Left ventricle myocardium inferior (tissue), 1 donor: ENCODE data around the gene KCNQ1. TPM values are rescaled to one million over a fixed set of nuclear protein-coding genes. Genes with fewer than 3 reads are reported as not detected.
"Not testable (repeated sequence)": the region's sequence is repeated elsewhere in the genome, so short reads cannot be mapped to it uniquely, and the experiment has no call there.

Source experiments
- DNase-seq: peaks from one replicate; pipeline ENCODE4 v3.0.0-alpha.2; 2020
- H3K27ac ChIP-seq: fragments of 200-600 bp; replicated peaks from 2 replicates; pipeline ENCODE4 v1.8.0; 2021
- H3K27me3 ChIP-seq: fragments of 200-600 bp; 2 replicates; pipeline ENCODE4 v1.8.0; 2021; ENCODE audit warnings: low read depth
- H3K36me3 ChIP-seq: fragments of 200-600 bp; 2 replicates; pipeline ENCODE4 v1.8.0; 2021
- H3K4me1 ChIP-seq: fragments of 200-600 bp; 2 replicates; pipeline ENCODE4 v1.8.0; 2021
- H3K4me3 ChIP-seq: fragments of 200-600 bp; 2 replicates; pipeline ENCODE4 v1.8.0; 2021; ENCODE audit warnings: mild to moderate bottlenecking, moderate library complexity
- H3K9me3 ChIP-seq: fragments of 200-600 bp; replicated peaks from 2 replicates; pipeline ENCODE4 v1.8.0; 2021
- CTCF ChIP-seq: fragments of 200-600 bp; IDR thresholded peaks from 2 replicates; pipeline ENCODE4 v1.8.0; 2021; ENCODE audit warnings: antibody characterized with exemption, mild to moderate bottlenecking, borderline replicate concordance
- intact Hi-C: fragments of 100-400 bp; cut with micrococcal nuclease; formaldehyde crosslinking; loops from one replicate; pipeline ENCODE4 v1.11.0; 2022
- total RNA-seq: library from RNA; stranded (reverse); fragmentation: NEBNext Ultra II Directional; extraction: Animal tissue kit (Norgen Biotek cat#: 25700); gene quantifications from one replicate; pipeline ENCODE4 v1.2.1, GENCODE V29; 2021
- donor health status: DM: no; HTN: yes; CAD: no; lungs with severe emphysema.

KCNQ1 gene
- total RNA-seq, 1 donor from 2014 or later: 41.8 TPM

GRCh38 chr11:2612884-2613571, 168.2 kb downstream of the KCNQ1 start:
- H3K36me3 ChIP-seq: no peaks in the 10 kb centered on the region
- H3K27me3 ChIP-seq: no peaks in the 10 kb centered on the region
- no peak overlapping the region for H3K27ac ChIP-seq
- peaks cover 40% of the 10 kb centered on the region for H3K9me3 ChIP-seq
- no peak for TF ChIP-seq CTCF
- DNase-seq: no peak
- intact Hi-C loops: no loop called here
- H3K4me1 ChIP-seq: no peaks in the 10 kb centered on the region
- H3K4me3 ChIP-seq: no peak overlapping the region

GRCh38 chr11:2621894-2622293, 177.1 kb downstream of the KCNQ1 start:
- DNase-seq: no peak
- Histone ChIP-seq H3K9me3 (peaks cover 14% of the 10 kb centered on the region), H3K27ac (no peak overlapping the region), H3K36me3 (no peaks in the 10 kb centered on the region), H3K4me1 (no peaks in the 10 kb centered on the region), H3K4me3 (no peak overlapping the region), H3K27me3 (no peaks in the 10 kb centered on the region)
- intact Hi-C loops: no loop called here
- TF ChIP-seq CTCF: no peak

- no peaks in the 10 kb centered on the region for H3K36me3 ChIP-seq
- H3K4me3 ChIP-seq: no peak overlapping the region
- no peak overlapping the region for H3K27ac ChIP-seq
- H3K27me3 ChIP-seq: no peaks in the 10 kb centered on the region
- DNase-seq: no peak
- TF ChIP-seq CTCF: no peak
- no peaks in the 10 kb centered on the region for H3K4me1 ChIP-seq
- intact Hi-C loops: no loop called here
- peaks cover 39% of the 10 kb centered on the region for H3K9me3 ChIP-seq
Observed at GRCh38 chr11:2625183-2625582, 180.4 kb downstream of the KCNQ1 start.

- Histone ChIP-seq H3K27ac (no peak overlapping the region), H3K36me3 (peaks cover 16% of the 10 kb centered on the region), H3K9me3 (peaks cover 83% of the 10 kb centered on the region), H3K27me3 (no peaks in the 10 kb centered on the region), H3K4me1 (no peaks in the 10 kb centered on the region), H3K4me3 (no peak overlapping the region)
- DNase-seq: no peak
- intact Hi-C loops: no loop called here
- no peak for TF ChIP-seq CTCF
Observed at GRCh38 chr11:2630679-2631078, 185.9 kb downstream of the KCNQ1 start.

GRCh38 chr11:2631161-2631560, 186.4 kb downstream of the KCNQ1 start:
- Histone ChIP-seq H3K36me3 (peaks cover 16% of the 10 kb centered on the region), H3K27me3 (no peaks in the 10 kb centered on the region), H3K9me3 (peaks cover 86% of the 10 kb centered on the region), H3K4me1 (no peaks in the 10 kb centered on the region), H3K4me3 (no peak overlapping the region), H3K27ac (no peak overlapping the region)
- TF ChIP-seq CTCF: no peak
- intact Hi-C loops: no loop called here
- no peak for DNase-seq

- H3K27me3 ChIP-seq, H3K4me3 ChIP-seq, H3K27ac ChIP-seq, intact Hi-C loops, DNase-seq, H3K4me1 ChIP-seq: not testable (repeated sequence)
- H3K36me3 ChIP-seq: peaks cover 14% of the 10 kb centered on the region
- H3K9me3 ChIP-seq: peaks cover 87% of the 10 kb centered on the region
Observed at GRCh38 chr11:2639763-2640162, 195.0 kb downstream of the KCNQ1 start.
